Endothelial cell of umbilical vein (primary cell): Measurements from ENCODE around the gene SLFN5. TPM values are rescaled to one million over a fixed set of nuclear protein-coding genes. Genes with fewer than 3 reads are reported as not detected.

Experiments used
- BruUV-seq: library from RNA; stranded (reverse); fragments of 400-500 nt; replicated peaks from 2 replicates; lab custom pipeline; 2021; lab: Mats Ljungman, UMichigan
- CTCF ChIA-PET: fragments of 300-600, 350-600 bp; sonication (Branson Sonifier 250); formaldehyde crosslinking; loops from one replicate; lab custom pipeline; 2021; ENCODE audit warnings: antibody characterized with exemption, inconsistent platforms; lab: Charles Lee
- POLR2A ChIA-PET: fragments of 300-600, 350-600 bp; sonication (Branson Sonifier 250); formaldehyde crosslinking; loops from one replicate; lab custom pipeline; 2021; ENCODE audit warnings: antibody characterized with exemption, inconsistent platforms; lab: Charles Lee
- DNase-seq: peaks from one replicate; pipeline ENCODE4 v3.0.0-alpha.2; 2011; ENCODE audit warnings: low read depth, low spot score
- FAIRE-seq: peaks from 2 replicates; lab custom pipeline; 2011; peaks lifted over from hg19 to GRCh38; lab: Jason Lieb, UNC
- H2AFZ ChIP-seq: 2 replicates; pipeline ENCODE4 v1.6.0; 2012; ENCODE audit warnings: low read depth, low read length, control low read depth, inconsistent platforms
- H3K27ac ChIP-seq: 2 replicates; pipeline ENCODE4 v1.5.1; 2011; ENCODE audit warnings: low read depth, mild to moderate bottlenecking, control low read depth, low read length, moderate library complexity; ENCODE audit not compliant: insufficient read depth
- H3K27me3 ChIP-seq, 2 experiments: 2 replicates each; pipeline versions ENCODE4 v1.6.0 to v1.6.1; 2011; ENCODE audit warnings: low read length in 2 of 2, mixed read lengths in 1 of 2; ENCODE audit not compliant: control insufficient read depth in 2 of 2, insufficient read depth in 2 of 2
- H3K36me3 ChIP-seq, 2 experiments: 2 replicates in 1 of 2; 3 replicates in 1 of 2; pipeline ENCODE4 v1.5.1; 2011; ENCODE audit warnings: low read length in 2 of 2, mild to moderate bottlenecking in 1 of 2, moderate library complexity in 1 of 2; ENCODE audit not compliant: control insufficient read depth in 2 of 2, insufficient read depth in 2 of 2; ENCODE audit errors: extremely low read depth in 1 of 2
- H3K4me1 ChIP-seq: 3 replicates; pipeline ENCODE4 v1.5.1; 2011; ENCODE audit warnings: mild to moderate bottlenecking, low read length; ENCODE audit not compliant: control insufficient read depth, insufficient read depth; ENCODE audit errors: extremely low read depth
- H3K4me2 ChIP-seq: 2 replicates; pipeline ENCODE4 v1.6.1; 2011; ENCODE audit warnings: low read length, control low read depth, mixed read lengths; ENCODE audit not compliant: insufficient read depth
- H3K4me3 ChIP-seq, 3 experiments: fragments of 200-600 bp in 1 of 3; sonication (generic), shearing (Covaris generic) in 1 of 3; replicated peaks in 1 of 3; 2 replicates each; pipeline ENCODE4 v1.5.1; 2011 to 2016; ENCODE audit warnings: control low read depth in 3 of 3, low read length in 3 of 3, mild to moderate bottlenecking in 2 of 3, inconsistent platforms in 1 of 3, low read depth in 1 of 3, moderate library complexity in 1 of 3; ENCODE audit not compliant: insufficient read depth in 1 of 3
- H3K79me2 ChIP-seq: 2 replicates; pipeline ENCODE4 v1.6.0; 2012; ENCODE audit warnings: low read length, inconsistent platforms; ENCODE audit not compliant: control insufficient read depth, insufficient read depth
- H3K9ac ChIP-seq: replicated peaks from 2 replicates; pipeline ENCODE3; 2011; ENCODE audit warnings: low read length, control low read depth; ENCODE audit not compliant: insufficient read depth; ENCODE audit errors: extremely low read depth
- H3K9me1 ChIP-seq: replicated peaks from 3 replicates; pipeline ENCODE4 v1.6.0; 2011; ENCODE audit warnings: mild to moderate bottlenecking, low read length; ENCODE audit not compliant: control insufficient read depth, insufficient read depth; ENCODE audit errors: extremely low read depth
- H3K9me3 ChIP-seq: replicated peaks from 2 replicates; pipeline ENCODE4 v1.5.1; 2012; ENCODE audit warnings: low read length, inconsistent platforms; ENCODE audit not compliant: control insufficient read depth, insufficient read depth
- H4K20me1 ChIP-seq: replicated peaks from 2 replicates; pipeline ENCODE3; 2011; ENCODE audit warnings: mild to moderate bottlenecking, low read length; ENCODE audit not compliant: control insufficient read depth, insufficient read depth; ENCODE audit errors: extremely low read depth
- CTCF ChIP-seq, 2 donors: IDR thresholded peaks; 1 replicate in 1 of 2; 2 replicates in 1 of 2; pipeline ENCODE4 v1.5.1; 2011; ENCODE audit warnings: low read length in 2 of 2, mild to moderate bottlenecking in 2 of 2, moderate library complexity in 2 of 2, control low read depth in 1 of 2, inconsistent platforms in 1 of 2, low read depth in 1 of 2; ENCODE audit not compliant: insufficient read depth in 1 of 2; ENCODE audit errors: extremely low read depth in 1 of 2
- EZH2 ChIP-seq: IDR thresholded peaks from 2 replicates; pipeline ENCODE4 v1.6.1; 2012; ENCODE audit warnings: borderline replicate concordance, low read depth, mild to moderate bottlenecking, moderate library complexity, low read length, inconsistent platforms; ENCODE audit not compliant: severe bottlenecking
- FOS ChIP-seq: IDR thresholded peaks from 2 replicates; pipeline ENCODE4 v1.6.1; 2011; ENCODE audit warnings: mild to moderate bottlenecking, low read length, moderate library complexity, borderline replicate concordance; ENCODE audit not compliant: insufficient read depth
- GATA2 ChIP-seq: IDR thresholded peaks from 2 replicates; pipeline ENCODE4 v1.7.0; 2011; ENCODE audit warnings: low read depth, mild to moderate bottlenecking, moderate library complexity, mixed read lengths, low read length; ENCODE audit not compliant: insufficient read length, insufficient read depth
- JUN ChIP-seq: IDR thresholded peaks from 2 replicates; pipeline ENCODE4 v1.6.1; 2011; ENCODE audit warnings: borderline replicate concordance, low read depth; ENCODE audit not compliant: insufficient read length, insufficient read depth
- MAX ChIP-seq: IDR thresholded peaks from 2 replicates; pipeline ENCODE4 v1.6.1; 2011; ENCODE audit not compliant: insufficient read depth, insufficient read length
- MYC ChIP-seq: IDR thresholded peaks from one replicate; pipeline ENCODE4 v1.6.1; 2011; ENCODE audit warnings: mild to moderate bottlenecking, low read depth, low read length
- POLR2A ChIP-seq: IDR thresholded peaks from 2 replicates; pipeline ENCODE4 v1.6.1; 2012; ENCODE audit warnings: low read depth, mild to moderate bottlenecking, control low read depth, low read length
- POLR2AphosphoS5 ChIP-seq: IDR thresholded peaks from 2 replicates; pipeline ENCODE4 v1.6.1; 2012; ENCODE audit warnings: low read depth, mild to moderate bottlenecking, control low read depth, low read length, moderate library complexity; ENCODE audit not compliant: insufficient read depth
- dilution Hi-C: fragments of 300-500 bp; cut with MboI; formaldehyde crosslinking; loops from one replicate; pipeline ENCODE4 v1.15.0; 2019; ENCODE audit warnings: low sequenced_read_pairs; ENCODE audit not compliant: extremely low pct_ligation_motif_present
- intact Hi-C: fragments of 100-400 bp; cut with micrococcal nuclease; formaldehyde crosslinking; loops from one replicate; pipeline ENCODE4 v1.10.0; 2022
- polyA plus RNA-seq, 4 experiments: library from polyadenylated mRNA; depleted of rRNA in 3 of 4; stranded (reverse) in 3 of 4; unstranded in 1 of 4; fragments of >200 nt; gene quantifications; 2 replicates each; pipeline versions ENCODE4 v1.2.1 to v1.2.3, GENCODE V29; 2011 to 2012; ENCODE audit warnings: missing spikeins in 1 of 4
- total RNA-seq: library from RNA; stranded (reverse); gene quantifications from 2 replicates; pipeline ENCODE4 v1.2.3, GENCODE V29; 2021

SLFN5 gene
- total and polyA plus RNA-seq, 2 donors (not counting 3 experiments of a cell fraction or from before 2014, with no cell fraction given) = 4.5 to 24.2 TPM

GRCh38 chr17:35293151-35293847, 50.4 kb downstream of the SLFN5 start:
- ChIA-PET CTCF (interaction anchor here (1.0 kb wide), 1 partner anchor 240 kb away, joined by 3 read pairs; no protein-coding TSS in a partner anchor), POLR2A (no interaction called here)
- Histone ChIP-seq H3K27ac (no peak overlapping the region), H3K79me2 (no peaks in the 10 kb centered on the region), H3K4me3 (no peak overlapping the region), H3K36me3 (no peaks in the 10 kb centered on the region), H4K20me1 (no peaks in the 10 kb centered on the region), H3K9me1 (no peaks in the 10 kb centered on the region), H3K27me3 (no peaks in the 10 kb centered on the region), H3K4me2 (no peak overlapping the region), H3K9me3 (no peaks in the 10 kb centered on the region), H3K4me1 (peaks cover 13% of the 10 kb centered on the region), H3K9ac (no peak overlapping the region), H2AFZ (no peak overlapping the region)
- DNase-seq (no peak), FAIRE-seq (no peak)
- TF ChIP-seq GATA2 (no peak), POLR2A (no peak), MYC (no peak), EZH2 (no peak)
- BruUV-seq = no TSS peak
- intact Hi-C loops (no loop called here), dilution Hi-C loops (no loop called here)

GRCh38 chr17:35294756-35295155, 51.9 kb downstream of the SLFN5 start:
- ChIA-PET POLR2A (no interaction called here), CTCF (no interaction called here)
- Histone ChIP-seq H3K9me1 (no peaks in the 10 kb centered on the region), H3K27ac (no peak overlapping the region), H3K4me1 (peaks cover 13% of the 10 kb centered on the region), H3K27me3 (no peaks in the 10 kb centered on the region), H2AFZ (no peak overlapping the region), H3K9ac (no peak overlapping the region), H3K9me3 (no peaks in the 10 kb centered on the region), H3K4me3 (no peak overlapping the region), H4K20me1 (no peaks in the 10 kb centered on the region), H3K36me3 (no peaks in the 10 kb centered on the region), H3K4me2 (no peak overlapping the region), H3K79me2 (no peaks in the 10 kb centered on the region)
- TF ChIP-seq CTCF (IDR thresholded peaks at IDR 0.05; ENCODE audit: extremely low read depth in 1 of 2, insufficient read depth in 1 of 2, low read depth in 1 of 2, low read length in 2 of 2) (no peak), FOS (no peak), POLR2A (no peak), GATA2 (no peak), POLR2AphosphoS5 (no peak), EZH2 (no peak), MAX (no peak), MYC (no peak), JUN (no peak)
- dilution Hi-C loops (no loop called here), intact Hi-C loops (loop anchor here (1.0 kb wide), 1 partner anchor 40 kb away; no protein-coding TSS in a partner anchor)
- BruUV-seq = no TSS peak
- FAIRE-seq (no peak), DNase-seq (no peak)
